ENCODE measurements around the gene SLC6A3.

- TF ChIP-seq CTCF (CRISPR knock-in tag; IDR thresholded peaks at IDR 0.05): no peak
- TF ChIP-seq TAF1 (CRISPR knock-in tag; IDR thresholded peaks at IDR 0.05): no peak
- no peak for TF ChIP-seq POLR2A (IDR thresholded peaks at IDR 0.05; ENCODE audit: insufficient read depth in 1 of 2, low read depth in 2 of 2, low read length in 2 of 2)
- TF ChIP-seq MAFK (conservative IDR thresholded peaks at IDR 0.05 in 1 of 2, IDR thresholded peaks at IDR 0.05 in 1 of 2; ENCODE audit: low read length in 2 of 2): no peak
- no peak for TF ChIP-seq ZNF34 (CRISPR knock-in tag; IDR thresholded peaks at IDR 0.05; ENCODE audit: borderline replicate concordance)
- no peak for TF ChIP-seq ZNF335 (CRISPR knock-in tag; IDR thresholded peaks at IDR 0.05)
- TF ChIP-seq, protein P1, sequence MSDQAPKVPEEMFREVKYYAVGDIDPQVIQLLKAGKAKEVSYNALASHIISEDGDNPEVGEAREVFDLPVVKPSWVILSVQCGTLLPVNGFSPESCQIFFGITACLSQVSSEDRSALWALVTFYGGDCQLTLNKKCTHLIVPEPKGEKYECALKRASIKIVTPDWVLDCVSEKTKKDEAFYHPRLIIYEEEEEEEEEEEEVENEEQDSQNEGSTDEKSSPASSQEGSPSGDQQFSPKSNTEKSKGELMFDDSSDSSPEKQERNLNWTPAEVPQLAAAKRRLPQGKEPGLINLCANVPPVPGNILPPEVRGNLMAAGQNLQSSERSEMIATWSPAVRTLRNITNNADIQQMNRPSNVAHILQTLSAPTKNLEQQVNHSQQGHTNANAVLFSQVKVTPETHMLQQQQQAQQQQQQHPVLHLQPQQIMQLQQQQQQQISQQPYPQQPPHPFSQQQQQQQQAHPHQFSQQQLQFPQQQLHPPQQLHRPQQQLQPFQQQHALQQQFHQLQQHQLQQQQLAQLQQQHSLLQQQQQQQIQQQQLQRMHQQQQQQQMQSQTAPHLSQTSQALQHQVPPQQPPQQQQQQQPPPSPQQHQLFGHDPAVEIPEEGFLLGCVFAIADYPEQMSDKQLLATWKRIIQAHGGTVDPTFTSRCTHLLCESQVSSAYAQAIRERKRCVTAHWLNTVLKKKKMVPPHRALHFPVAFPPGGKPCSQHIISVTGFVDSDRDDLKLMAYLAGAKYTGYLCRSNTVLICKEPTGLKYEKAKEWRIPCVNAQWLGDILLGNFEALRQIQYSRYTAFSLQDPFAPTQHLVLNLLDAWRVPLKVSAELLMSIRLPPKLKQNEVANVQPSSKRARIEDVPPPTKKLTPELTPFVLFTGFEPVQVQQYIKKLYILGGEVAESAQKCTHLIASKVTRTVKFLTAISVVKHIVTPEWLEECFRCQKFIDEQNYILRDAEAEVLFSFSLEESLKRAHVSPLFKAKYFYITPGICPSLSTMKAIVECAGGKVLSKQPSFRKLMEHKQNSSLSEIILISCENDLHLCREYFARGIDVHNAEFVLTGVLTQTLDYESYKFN (CRISPR knock-in tag; conservative IDR thresholded peaks at IDR 0.05): no peak
- no peak for TF ChIP-seq POLR2AphosphoS5 (IDR thresholded peaks at IDR 0.05; ENCODE audit: low read depth, low read length)
- no peak for TF ChIP-seq ZNF431 (CRISPR knock-in tag; IDR thresholded peaks at IDR 0.05; ENCODE audit: borderline replicate concordance, low read depth)
- TF ChIP-seq, protein P2, sequence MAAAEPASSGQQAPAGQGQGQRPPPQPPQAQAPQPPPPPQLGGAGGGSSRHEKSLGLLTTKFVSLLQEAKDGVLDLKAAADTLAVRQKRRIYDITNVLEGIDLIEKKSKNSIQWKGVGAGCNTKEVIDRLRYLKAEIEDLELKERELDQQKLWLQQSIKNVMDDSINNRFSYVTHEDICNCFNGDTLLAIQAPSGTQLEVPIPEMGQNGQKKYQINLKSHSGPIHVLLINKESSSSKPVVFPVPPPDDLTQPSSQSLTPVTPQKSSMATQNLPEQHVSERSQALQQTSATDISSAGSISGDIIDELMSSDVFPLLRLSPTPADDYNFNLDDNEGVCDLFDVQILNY (CRISPR knock-in tag; conservative IDR thresholded peaks at IDR 0.05): no peak
- no peak for TF ChIP-seq FOXA1 (IDR thresholded peaks at IDR 0.05)
- TF ChIP-seq FOXA1 (CRISPR knock-in tag; IDR thresholded peaks at IDR 0.05): no peak
- TF ChIP-seq FOSL2 (CRISPR knock-in tag; IDR thresholded peaks at IDR 0.05): no peak
- TF ChIP-seq, protein P3, sequence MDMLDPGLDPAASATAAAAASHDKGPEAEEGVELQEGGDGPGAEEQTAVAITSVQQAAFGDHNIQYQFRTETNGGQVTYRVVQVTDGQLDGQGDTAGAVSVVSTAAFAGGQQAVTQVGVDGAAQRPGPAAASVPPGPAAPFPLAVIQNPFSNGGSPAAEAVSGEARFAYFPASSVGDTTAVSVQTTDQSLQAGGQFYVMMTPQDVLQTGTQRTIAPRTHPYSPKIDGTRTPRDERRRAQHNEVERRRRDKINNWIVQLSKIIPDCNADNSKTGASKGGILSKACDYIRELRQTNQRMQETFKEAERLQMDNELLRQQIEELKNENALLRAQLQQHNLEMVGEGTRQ (IDR thresholded peaks at IDR 0.05; ENCODE audit: low read depth, low read length): no peak
- TF ChIP-seq, protein P3 (CRISPR knock-in tag; IDR thresholded peaks at IDR 0.05; ENCODE audit: borderline replicate concordance): no peak
Observed at GRCh38 chr5:1478271-1479035, 33.2 kb upstream of the SLC6A3 start.
